ENCODE results near the gene EIF4G2. TPM values are rescaled to one million over a fixed set of nuclear protein-coding genes. Genes with fewer than 3 reads are reported as not detected.
A peak's percentile ranks its signal among the peaks of the same experiment; 100 is the strongest.
"Not testable (repeated sequence)": the region's sequence is repeated elsewhere in the genome, so short reads cannot be mapped to it uniquely, and the experiment has no call there.

EIF4G2 gene
- 1,000 to 10,000 TPM in 1 of 2 donors, 100 to 1,000 TPM in 1; 997 to 1,080 TPM for total RNA-seq

DNA sequence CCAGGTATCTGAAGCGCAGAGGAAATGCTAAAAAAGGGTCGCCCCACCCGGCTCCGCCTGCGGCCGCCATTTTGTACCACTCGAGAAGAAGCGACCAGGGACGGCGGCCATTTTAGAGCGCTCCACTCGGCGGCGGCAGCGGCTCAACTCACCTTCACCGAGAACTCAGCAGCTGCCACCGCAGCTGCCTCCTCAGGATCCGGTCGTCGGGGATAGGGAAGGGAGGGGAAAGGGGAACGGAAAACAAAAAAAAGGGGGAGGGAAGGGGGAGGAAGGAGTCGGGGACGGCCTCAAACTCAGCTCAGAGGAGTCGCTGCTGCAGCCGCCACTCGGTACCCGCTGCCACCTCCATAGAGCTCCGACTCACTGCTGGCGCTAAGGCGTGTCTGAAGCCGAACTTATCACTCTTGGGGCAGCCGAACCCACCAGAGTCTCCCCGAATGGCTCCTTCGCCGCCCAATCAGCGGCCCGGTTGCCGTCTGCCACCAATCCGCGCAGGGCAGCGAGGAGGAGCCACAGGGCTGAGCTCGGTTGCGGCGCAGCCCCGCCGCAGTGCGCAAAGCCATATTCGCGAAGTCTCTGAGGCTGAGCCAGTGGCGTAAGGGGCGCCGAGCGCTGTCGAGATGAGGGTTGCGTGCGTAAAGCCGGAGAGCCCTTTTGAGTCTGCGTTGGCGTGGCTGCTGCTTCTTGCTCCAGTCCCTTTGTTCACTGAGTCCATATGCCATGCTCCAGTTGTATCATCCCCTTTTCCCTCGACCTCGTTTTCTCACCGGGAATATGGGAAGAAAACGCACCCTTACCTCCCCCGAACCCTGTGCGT is at the start of gene EIF4G2:
TSS of gene EIF4G2 (minus strand) at position 374 of the 820 bp plus-strand sequence.
- Mint-ChIP-seq H3K36me3 (peaks cover 35% of the 10 kb centered on the region), H3K9me3 (no peaks in the 10 kb centered on the region), H3K27ac (peak within 1 kb of the TSS; percentile 92 to 97), H3K27me3 (peaks cover 0 to 8% of the 10 kb centered on the region in 2 donors), H3K4me3 (peak within 1 kb of the TSS; percentile 92), H3K4me1 (ENCODE audit: low read depth in 2 of 2) (peaks cover 35 to 40% of the 10 kb centered on the region in 2 donors)
- ATAC-seq (peak; percentile 97 to 98), DNase-seq (ENCODE audit: low spot score) (peak; percentile 98)

DNA sequence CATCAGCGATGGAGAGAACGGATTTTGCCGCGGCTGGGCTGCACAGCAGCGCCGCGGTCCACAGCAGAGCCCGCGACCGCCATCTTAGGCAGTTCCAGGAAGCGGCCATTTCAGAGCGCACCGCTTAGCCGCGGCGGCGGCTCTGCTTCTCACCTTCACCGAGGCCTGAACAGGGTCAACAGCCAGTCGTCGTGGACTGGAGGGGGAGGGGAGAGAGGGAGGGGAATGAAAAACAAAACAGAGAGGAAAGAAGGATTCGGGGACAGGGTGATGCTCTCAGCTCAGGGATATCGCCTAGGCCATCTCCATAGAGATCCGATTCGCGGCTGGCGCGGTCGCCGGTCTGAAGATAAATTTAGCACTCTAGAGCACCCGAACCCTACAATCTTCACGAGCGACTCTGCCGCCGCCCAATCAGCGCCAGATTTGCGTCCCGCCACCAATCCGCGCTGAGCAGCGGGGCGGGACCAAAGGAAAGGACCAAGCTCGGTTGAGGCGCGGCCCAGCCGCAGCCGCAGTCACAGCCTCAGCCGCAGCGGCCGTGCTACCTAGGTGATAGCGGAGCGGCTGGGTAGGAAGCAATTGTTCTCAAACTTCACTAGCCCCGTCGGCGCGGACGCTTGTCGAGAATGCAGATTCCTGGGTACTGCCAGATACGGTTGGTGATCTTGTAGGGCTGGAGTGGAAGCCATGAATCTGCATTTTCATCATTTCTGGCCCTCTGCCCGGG is 49.1 kb upstream of the EIF4G2 start, which contains the start of gene ZBED5:
TSS of gene ZBED5 (minus strand) at position 345 of the 730 bp plus-strand sequence. CDS start 3,108 bp downstream, outside the sequence.
- H3K27ac Mint-ChIP-seq: peak within 1 kb of the TSS; percentile 99 to 100
- no peaks in the 10 kb centered on the region for H3K27me3 Mint-ChIP-seq
- ATAC-seq (peak; percentile 96 to 98), DNase-seq (ENCODE audit: low spot score) (peak; percentile 96)
- peaks cover 22 to 26% of the 10 kb centered on the region in 2 donors for H3K4me1 Mint-ChIP-seq (ENCODE audit: low read depth in 2 of 2)
- H3K36me3 Mint-ChIP-seq: peaks cover 14% of the 10 kb centered on the region
- peak within 1 kb of the TSS; percentile 99 for H3K4me3 Mint-ChIP-seq
- no peaks in the 10 kb centered on the region for H3K9me3 Mint-ChIP-seq

DNA sequence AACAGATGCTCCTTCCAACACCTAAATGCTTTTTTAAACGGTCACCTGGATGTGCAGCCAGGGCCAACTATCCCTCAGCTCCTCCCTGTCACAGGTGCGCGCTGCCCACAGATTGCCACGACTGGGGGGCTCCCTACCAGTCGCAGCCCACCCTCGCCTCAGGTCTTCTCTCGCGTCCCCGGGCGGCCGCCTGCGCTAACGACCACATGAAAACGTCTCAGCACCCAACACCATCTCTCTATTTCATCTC is 48.7 kb upstream of the EIF4G2 start:
- ATAC-seq (peak; percentile 2 to 26), DNase-seq (ENCODE audit: low spot score) (peak; percentile 62)
- H3K4me3 Mint-ChIP-seq: peak overlapping the region; percentile 99
- H3K27me3 Mint-ChIP-seq: no peaks in the 10 kb centered on the region
- peak overlapping the region; percentile 99 to 100 for H3K27ac Mint-ChIP-seq
- H3K9me3 Mint-ChIP-seq: no peaks in the 10 kb centered on the region
- H3K36me3 Mint-ChIP-seq: peaks cover 15% of the 10 kb centered on the region
- peaks cover 22 to 26% of the 10 kb centered on the region in 2 donors for H3K4me1 Mint-ChIP-seq (ENCODE audit: low read depth in 2 of 2)

DNA sequence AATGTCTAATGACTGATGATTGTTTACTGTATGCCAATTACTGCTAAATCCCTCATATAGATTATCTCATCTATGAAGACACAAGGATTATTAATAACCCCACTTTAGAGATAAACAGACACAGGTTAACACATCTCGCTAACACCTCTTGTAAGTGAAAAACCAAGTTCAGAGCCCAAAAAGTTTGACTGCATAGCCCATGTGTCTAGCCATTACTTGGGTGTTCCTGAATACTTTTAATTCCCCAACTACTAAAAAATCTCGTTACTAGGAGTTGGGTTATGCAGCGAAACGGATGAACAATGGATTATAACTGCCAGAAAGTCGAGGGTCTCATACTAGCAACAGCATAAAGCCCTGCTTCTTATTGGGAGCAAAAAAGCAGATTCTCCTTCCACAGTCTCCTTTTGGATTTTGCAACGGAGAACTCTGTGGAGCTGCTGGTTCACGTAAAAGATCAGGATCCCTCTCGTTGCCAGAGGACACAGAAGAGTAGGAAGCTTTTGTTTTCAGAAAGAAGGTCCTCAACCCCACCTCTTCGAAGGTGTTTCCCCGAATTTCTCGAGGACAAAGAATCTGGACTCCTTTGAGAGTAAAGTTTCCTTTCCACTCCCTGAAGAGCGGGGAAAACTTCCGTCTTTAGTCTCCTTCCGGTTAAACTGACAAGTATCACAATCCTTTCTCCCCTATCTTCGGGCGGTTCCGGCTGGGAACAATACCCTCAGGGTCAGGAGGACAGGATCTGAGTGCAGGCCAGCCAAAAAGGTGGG is 48.1 kb upstream of the EIF4G2 start:
- no peak for ATAC-seq

DNA sequence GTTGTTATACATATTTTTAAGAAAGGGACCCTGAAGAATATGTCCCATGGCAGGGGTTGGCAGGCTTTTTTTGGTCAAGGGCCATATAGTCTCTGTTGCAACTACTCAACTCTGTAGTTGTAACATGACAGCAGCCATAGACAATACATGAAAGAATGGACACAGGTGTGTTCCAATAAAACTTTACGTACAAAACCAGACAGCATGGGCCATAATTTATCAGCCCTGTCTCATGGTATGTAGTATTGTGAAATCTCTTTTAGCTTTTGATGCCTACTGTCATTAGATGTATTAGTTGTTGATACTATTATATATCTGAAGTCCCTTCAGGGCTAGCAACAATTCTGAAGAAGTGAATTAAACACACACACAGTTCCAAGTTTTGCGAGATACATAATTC is 46.6 kb upstream of the EIF4G2 start:
- Mint-ChIP-seq H3K4me3 (no peak overlapping the region), H3K9me3 (no peaks in the 10 kb centered on the region), H3K27ac (no peak overlapping the region), H3K4me1 (ENCODE audit: low read depth in 2 of 2) (peaks cover 22 to 31% of the 10 kb centered on the region in 2 donors), H3K36me3 (peaks cover 20% of the 10 kb centered on the region), H3K27me3 (no peaks in the 10 kb centered on the region)
- ATAC-seq: no peak
- no peak for DNase-seq (ENCODE audit: low spot score)

More for the DNA sequence above, 48.1 kb upstream of the EIF4G2 start:
- Mint-ChIP-seq H3K27ac (peak overlapping the region; percentile 99 to 100), H3K36me3 (peaks cover 20% of the 10 kb centered on the region), H3K9me3 (no peaks in the 10 kb centered on the region), H3K27me3 (no peaks in the 10 kb centered on the region), H3K4me1 (ENCODE audit: low read depth in 2 of 2) (peaks cover 22 to 30% of the 10 kb centered on the region in 2 donors), H3K4me3 (peak overlapping the region; percentile 99)
- DNase-seq (ENCODE audit: low spot score): no peak

DNA sequence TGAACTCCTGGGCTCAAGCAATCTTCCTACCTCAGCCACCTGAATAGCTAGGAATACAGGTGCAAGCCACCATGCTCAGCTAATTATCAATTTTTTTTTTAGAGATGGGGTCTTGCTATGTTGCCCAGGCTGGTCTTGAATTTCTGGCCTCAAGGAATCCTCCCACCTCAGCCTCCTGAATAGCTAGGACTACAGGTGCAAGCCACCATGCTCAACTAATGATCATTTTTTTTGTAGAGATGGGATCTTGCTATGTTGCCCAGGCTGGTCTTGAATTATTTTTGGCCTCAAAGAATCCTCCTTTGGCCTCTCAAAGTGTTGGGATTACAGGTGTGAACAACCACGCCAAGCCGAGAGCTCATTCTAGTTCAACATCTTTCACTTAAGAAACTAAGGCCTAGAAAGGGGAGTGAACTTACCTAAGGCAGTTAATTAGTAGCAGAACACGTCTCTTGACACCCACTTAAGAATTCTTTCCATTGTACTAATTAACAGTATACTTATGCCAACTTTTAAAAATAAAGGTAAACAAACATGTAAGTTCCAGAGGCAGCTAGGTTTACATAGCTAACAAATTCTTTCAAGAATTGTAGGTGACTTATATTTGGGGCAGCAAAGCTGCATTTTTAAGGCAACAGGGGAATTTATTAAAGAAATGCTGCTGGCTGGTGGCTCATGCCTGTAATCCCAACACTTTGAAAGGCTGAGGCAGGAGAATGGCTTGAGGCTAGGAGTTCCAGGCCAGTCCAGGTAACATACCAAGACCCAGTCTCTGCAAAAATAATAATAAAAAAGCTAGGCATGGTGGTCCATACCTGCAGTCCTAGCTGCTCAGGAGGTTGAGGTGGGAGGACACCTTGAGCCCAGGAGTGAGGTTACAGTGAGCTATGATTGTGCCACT is 39.5 kb upstream of the EIF4G2 start:
- no peak for DNase-seq (ENCODE audit: low spot score)
- H3K9me3 Mint-ChIP-seq: no peaks in the 10 kb centered on the region
- H3K4me1 Mint-ChIP-seq (ENCODE audit: low read depth in 2 of 2): peaks cover 0 to 5% of the 10 kb centered on the region in 2 donors
- H3K36me3 Mint-ChIP-seq: peaks cover 6% of the 10 kb centered on the region
- H3K4me3 Mint-ChIP-seq: no peak overlapping the region
- no peak overlapping the region for H3K27ac Mint-ChIP-seq
- H3K27me3 Mint-ChIP-seq: no peaks in the 10 kb centered on the region
- no peak for ATAC-seq

DNA sequence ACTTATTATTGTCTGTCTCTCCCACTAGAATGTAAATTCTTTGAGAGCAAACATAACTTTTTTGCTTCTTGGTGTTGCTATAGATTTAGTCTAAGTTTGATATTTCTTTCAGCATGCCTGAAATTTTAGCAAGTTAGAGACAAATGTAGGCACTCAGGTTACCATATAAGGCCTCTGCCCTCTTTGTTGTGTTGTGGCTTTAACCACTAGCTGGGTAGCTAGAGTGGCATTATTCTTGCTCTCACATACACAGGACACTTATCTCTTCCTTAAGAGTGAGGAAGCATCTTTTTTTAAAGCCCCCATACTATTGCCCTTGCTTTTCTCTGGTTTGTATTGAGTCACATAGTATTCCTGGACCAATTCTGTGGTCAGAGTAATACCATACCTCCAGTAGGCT is 37.9 kb upstream of the EIF4G2 start:
- ATAC-seq (no peak), DNase-seq (ENCODE audit: low spot score) (no peak)
- Mint-ChIP-seq H3K9me3 (no peaks in the 10 kb centered on the region), H3K36me3 (no peaks in the 10 kb centered on the region), H3K4me1 (ENCODE audit: low read depth in 2 of 2) (no peaks in the 10 kb centered on the region), H3K27me3 (no peaks in the 10 kb centered on the region), H3K4me3 (no peak overlapping the region), H3K27ac (no peak overlapping the region)

DNA sequence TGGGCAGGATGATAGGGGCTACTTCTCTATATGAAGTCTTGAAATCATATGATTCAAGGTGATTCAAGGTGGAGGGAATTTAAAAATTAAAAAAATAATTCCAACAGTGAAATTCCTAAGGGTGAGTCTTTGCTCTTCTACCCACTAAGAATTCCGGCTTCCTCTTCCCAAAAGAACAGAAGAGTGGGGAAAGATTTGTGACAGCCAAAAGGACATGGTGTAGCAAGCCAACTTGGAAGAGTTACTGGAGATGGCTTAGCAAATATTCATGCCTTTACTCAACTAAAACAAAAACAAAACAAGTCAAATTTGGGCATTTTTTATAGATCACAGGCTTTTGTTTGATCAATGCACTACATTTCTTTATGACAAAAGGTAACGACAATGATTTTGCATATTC is 36.9 kb upstream of the EIF4G2 start:
- H3K9me3 Mint-ChIP-seq: no peaks in the 10 kb centered on the region
- no peak overlapping the region for H3K4me3 Mint-ChIP-seq
- H3K27me3 Mint-ChIP-seq: no peaks in the 10 kb centered on the region
- no peak overlapping the region for H3K27ac Mint-ChIP-seq
- no peak for ATAC-seq
- H3K36me3 Mint-ChIP-seq: no peaks in the 10 kb centered on the region
- DNase-seq (ENCODE audit: low spot score): no peak
- no peaks in the 10 kb centered on the region for H3K4me1 Mint-ChIP-seq (ENCODE audit: low read depth in 2 of 2)

DNA sequence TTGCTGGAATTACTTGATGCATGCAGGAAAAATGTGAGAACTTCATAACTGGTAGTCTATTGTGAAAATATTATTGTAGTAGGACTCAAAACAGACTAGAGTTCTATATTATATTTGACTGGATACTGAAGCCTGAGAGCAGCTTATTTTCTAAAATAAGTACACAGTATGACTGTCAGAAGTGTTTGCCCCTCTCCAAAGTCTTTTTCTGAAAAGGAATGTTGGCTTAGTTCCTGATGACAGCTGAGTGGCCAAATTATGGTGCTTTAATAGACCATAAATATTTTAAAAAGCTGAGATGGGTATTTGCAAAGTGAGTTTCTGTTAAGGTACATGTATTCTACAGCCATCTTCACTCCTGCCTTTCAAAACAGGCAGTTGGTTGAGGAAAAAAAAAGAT is 36.1 kb upstream of the EIF4G2 start:
- H3K36me3 Mint-ChIP-seq: no peaks in the 10 kb centered on the region
- H3K27me3 Mint-ChIP-seq: no peaks in the 10 kb centered on the region

DNA sequence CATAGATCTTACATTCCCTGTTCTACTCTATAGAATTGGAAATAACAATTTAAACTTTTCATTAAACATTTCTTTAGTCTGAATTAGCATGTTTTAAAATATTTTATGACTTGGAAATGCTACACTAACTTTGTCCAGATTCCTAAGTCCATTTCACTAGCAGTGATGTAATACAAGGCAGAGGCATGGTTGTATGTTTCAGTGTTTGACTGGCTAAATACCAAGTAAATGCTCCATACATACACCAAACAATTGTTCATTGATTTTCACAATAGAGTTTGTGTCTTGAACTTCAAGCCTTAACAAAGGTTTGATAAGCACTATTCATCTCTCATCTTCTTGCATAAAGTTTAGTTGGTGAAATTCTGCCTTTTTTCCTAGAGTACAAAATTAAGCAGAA is 35.6 kb upstream of the EIF4G2 start:
- no peak overlapping the region for H3K27ac Mint-ChIP-seq
- no peaks in the 10 kb centered on the region for H3K9me3 Mint-ChIP-seq
- no peak overlapping the region for H3K4me3 Mint-ChIP-seq
- DNase-seq (ENCODE audit: low spot score) (no peak), ATAC-seq (no peak)
- no peaks in the 10 kb centered on the region for H3K36me3 Mint-ChIP-seq
- no peaks in the 10 kb centered on the region for H3K4me1 Mint-ChIP-seq (ENCODE audit: low read depth in 2 of 2)
- no peaks in the 10 kb centered on the region for H3K27me3 Mint-ChIP-seq

More for the DNA sequence above, 36.1 kb upstream of the EIF4G2 start:
- Mint-ChIP-seq H3K4me1 (ENCODE audit: low read depth in 2 of 2) (no peaks in the 10 kb centered on the region), H3K9me3 (no peaks in the 10 kb centered on the region), H3K4me3 (no peak overlapping the region), H3K27ac (no peak overlapping the region)
- ATAC-seq: no peak
- DNase-seq (ENCODE audit: low spot score): no peak

DNA sequence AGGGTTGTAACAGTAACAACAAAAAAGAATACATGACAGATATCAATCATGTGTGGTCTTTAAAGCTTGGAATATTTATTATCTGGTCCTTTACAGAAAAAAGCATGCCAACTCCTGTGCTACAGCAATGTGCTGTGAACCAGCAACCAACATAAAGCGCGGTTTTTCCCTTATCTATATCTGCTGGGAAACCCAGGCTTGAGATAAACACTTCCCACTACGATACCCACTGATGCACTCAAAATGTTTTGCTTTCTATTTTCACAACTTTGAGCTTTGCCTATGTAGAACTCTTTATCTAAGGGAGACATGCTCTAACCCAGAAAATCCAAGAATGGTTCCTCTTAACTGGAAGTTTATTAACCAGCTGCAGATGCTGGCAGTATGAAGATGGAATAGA is 30.2 kb upstream of the EIF4G2 start:
- DNase-seq (ENCODE audit: low spot score): no peak
- peaks cover 0 to 9% of the 10 kb centered on the region in 2 donors for H3K27me3 Mint-ChIP-seq
- H3K9me3 Mint-ChIP-seq: no peaks in the 10 kb centered on the region
- no peak overlapping the region for H3K27ac Mint-ChIP-seq
- no peak overlapping the region for H3K4me3 Mint-ChIP-seq
- no peaks in the 10 kb centered on the region for H3K36me3 Mint-ChIP-seq
- ATAC-seq: no peak
- no peaks in the 10 kb centered on the region for H3K4me1 Mint-ChIP-seq (ENCODE audit: low read depth in 2 of 2)

DNA sequence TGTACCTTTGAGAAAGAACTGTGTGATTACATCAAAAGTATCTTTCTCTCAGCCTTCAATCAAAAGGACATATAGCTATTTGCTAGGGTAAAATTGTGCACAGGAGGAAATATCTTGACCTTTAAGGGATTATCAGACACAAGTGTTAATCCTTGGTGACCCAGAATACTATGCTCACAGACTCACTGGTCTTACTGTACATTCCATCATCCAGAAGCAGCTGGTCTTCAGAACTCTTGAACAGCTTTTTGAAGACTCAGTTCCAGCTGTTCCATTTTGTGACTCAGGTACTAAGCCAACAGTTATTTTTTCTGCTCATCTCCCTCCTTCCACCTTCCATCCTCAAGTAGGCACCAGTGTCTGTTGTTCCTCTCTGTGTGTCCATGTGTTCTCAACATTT is 29.4 kb upstream of the EIF4G2 start:
- H3K27me3 Mint-ChIP-seq: peaks cover 0 to 9% of the 10 kb centered on the region in 2 donors
- no peaks in the 10 kb centered on the region for H3K36me3 Mint-ChIP-seq
- no peak overlapping the region for H3K4me3 Mint-ChIP-seq
- no peaks in the 10 kb centered on the region for H3K9me3 Mint-ChIP-seq
- ATAC-seq (no peak), DNase-seq (ENCODE audit: low spot score) (no peak)
- no peak overlapping the region for H3K27ac Mint-ChIP-seq
- H3K4me1 Mint-ChIP-seq (ENCODE audit: low read depth in 2 of 2): no peaks in the 10 kb centered on the region

DNA sequence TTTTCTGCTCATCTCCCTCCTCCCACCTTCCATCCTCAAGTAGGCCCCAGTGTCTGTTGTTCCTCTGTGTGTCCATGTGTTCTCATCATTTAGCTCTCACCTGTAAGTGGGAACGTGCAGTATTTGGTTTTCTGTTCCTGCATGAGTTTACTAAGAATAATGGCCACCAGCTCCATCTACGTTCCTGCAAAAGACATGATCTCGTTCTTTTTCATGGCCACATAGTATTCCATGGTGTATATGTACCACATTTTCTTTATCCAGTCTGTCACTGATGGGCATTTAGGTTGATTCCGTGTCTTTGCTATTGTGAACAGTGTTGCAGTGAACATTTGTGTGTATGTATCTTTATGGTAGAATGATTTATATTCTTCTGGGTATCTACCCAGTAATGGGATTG is 28.2 kb upstream of the EIF4G2 start:
- H3K4me3 Mint-ChIP-seq; H3K4me1 Mint-ChIP-seq (ENCODE audit: low read depth in 2 of 2); H3K9me3 Mint-ChIP-seq; H3K27ac Mint-ChIP-seq; H3K36me3 Mint-ChIP-seq; DNase-seq (ENCODE audit: low spot score); ATAC-seq: not testable (repeated sequence)
- peaks cover 0 to 12% of the 10 kb centered on the region in 2 donors for H3K27me3 Mint-ChIP-seq

Data from natural killer cell treated with Interleukin-12 subunit alpha and Interleukin-12 subunit beta and Interleukin-15 and Interleukin-18, amount 100 ng/mL, for 72 hours (primary cell).